PC-9 (cell line): ENCODE results near the gene EFTUD2. TPM values are rescaled to one million over a fixed set of nuclear protein-coding genes. Genes with fewer than 3 reads are reported as not detected.

Experiments
- BruUV-seq: library from RNA; stranded (reverse); fragments of 400-500 nt; replicated peaks from 2 replicates; lab custom pipeline; 2021; lab: Mats Ljungman, UMichigan
- CTCF ChIA-PET: fragments of 300-600 bp; sonication (Branson Sonifier 250); formaldehyde crosslinking; loops from one replicate; lab custom pipeline; 2022; ENCODE audit warnings: antibody characterized with exemption; lab: Charles Lee
- POLR2A ChIA-PET: fragments of 300-600 bp; sonication (Branson Sonifier 250); formaldehyde crosslinking; loops from one replicate; lab custom pipeline; 2022; ENCODE audit warnings: antibody characterized with exemption; ENCODE audit not compliant: unreplicated experiment; lab: Charles Lee
- DNase-seq, 2 experiments: peaks; one replicate each; pipeline versions ENCODE4 v3.0.0 to v3.0.0-alpha.2; 2015 to 2022; ENCODE audit warnings: mixed read lengths in 1 of 2
- H2AFZ ChIP-seq: fragments of 200-600 bp; sonication (generic); 2 replicates; pipeline ENCODE4 v1.8.1; 2017; ENCODE audit warnings: antibody characterized with exemption
- H3F3A ChIP-seq: fragments of 200-600 bp; sonication (generic); 2 replicates; pipeline ENCODE4 v1.8.1; 2017; ENCODE audit warnings: antibody characterized with exemption, mild to moderate bottlenecking, low read depth; ENCODE audit not compliant: insufficient read depth
- H3K27ac ChIP-seq: fragments of 200-600 bp; sonication (generic); 2 replicates; pipeline ENCODE4 v1.6.1; 2016; ENCODE audit warnings: mixed run types
- H3K27me3 ChIP-seq: fragments of 200-600 bp; sonication (generic); 2 replicates; pipeline ENCODE4 v1.6.1; 2016; ENCODE audit warnings: low read depth, mixed run types; ENCODE audit not compliant: insufficient read depth
- H3K36me3 ChIP-seq: fragments of 200-600 bp; sonication (generic); 2 replicates; pipeline ENCODE4 v1.6.1; 2016; ENCODE audit warnings: low read depth, mixed run types
- H3K4me1 ChIP-seq: fragments of 200-600 bp; sonication (generic); replicated peaks from 2 replicates; pipeline ENCODE4 v1.6.1; 2016; ENCODE audit warnings: mixed run types; ENCODE audit not compliant: insufficient read depth
- H3K4me2 ChIP-seq: fragments of 200-600 bp; sonication (generic); 2 replicates; pipeline ENCODE4 v1.6.1; 2017; ENCODE audit warnings: mixed run types
- H3K4me3 ChIP-seq: fragments of 200-600 bp; sonication (generic); 2 replicates; pipeline ENCODE4 v1.6.1; 2016; ENCODE audit warnings: mixed run types
- H3K79me2 ChIP-seq: fragments of 200-600 bp; sonication (generic); 2 replicates; pipeline ENCODE4 v1.6.1; 2017; ENCODE audit warnings: low read depth, mixed run types
- H3K9me2 ChIP-seq: fragments of 200-600 bp; sonication (generic); 2 replicates; pipeline ENCODE4 v1.8.1; 2017; ENCODE audit warnings: mild to moderate bottlenecking; ENCODE audit not compliant: insufficient read depth
- H3K9me3 ChIP-seq: fragments of 200-600 bp; sonication (generic); 2 replicates; pipeline ENCODE4 v1.8.1; 2016; ENCODE audit warnings: low read depth; ENCODE audit not compliant: insufficient read depth
- H4K20me1 ChIP-seq: fragments of 200-600 bp; sonication (generic); 2 replicates; pipeline ENCODE4 v1.8.1; 2017; ENCODE audit not compliant: insufficient read depth
- CTCF ChIP-seq: fragments of 200-600 bp; sonication (generic); conservative IDR thresholded peaks from 2 replicates; pipeline ENCODE4 v1.6.1; 2017; ENCODE audit warnings: mixed run types, antibody characterized with exemption, mild to moderate bottlenecking, moderate library complexity
- EZH2 ChIP-seq: fragments of 200-600 bp; sonication (generic); IDR thresholded peaks from 2 replicates; pipeline ENCODE4 v1.8.0; 2017; ENCODE audit warnings: antibody characterized with exemption, low read depth
- intact Hi-C: fragments of 100-400 bp; cut with micrococcal nuclease; formaldehyde crosslinking; loops from one replicate; pipeline ENCODE4 v1.10.0; 2022; ENCODE audit not compliant: unreplicated experiment
- total RNA-seq: library from RNA; stranded (reverse); gene quantifications from 2 replicates; pipeline ENCODE4 v1.2.3, GENCODE V29; 2021

Gene EFTUD2
- total RNA-seq, 1 experiment from 2014 or later = 126 TPM

GRCh38 chr17:44865231-44865660 is 34.0 kb downstream of the EFTUD2 start:
- intact Hi-C loops = loop anchor here (1.0 kb wide), 2 partner anchors 86 to 90 kb away; no protein-coding TSS in a partner anchor
- no TSS peak for BruUV-seq
- H3F3A ChIP-seq = peaks cover 11% of the 10 kb centered on the region; the same call in 1 of the 2 replicates
- H3K9me3 ChIP-seq = no peaks in the 10 kb centered on the region
- no peak overlapping the region for H3K27ac ChIP-seq
- ChIA-PET POLR2A (no interaction called here), CTCF (interaction anchor here (0.7 to 1.5 kb wide), 2 partner anchors 89 to 159 kb away, joined by 3 read pairs; no protein-coding TSS in a partner anchor)
- no peaks in the 10 kb centered on the region for H4K20me1 ChIP-seq
- peak; percentile 47 for DNase-seq
- H3K9me2 ChIP-seq = no peaks in the 10 kb centered on the region
- no peaks in the 10 kb centered on the region for H3K27me3 ChIP-seq
- peaks cover 26% of the 10 kb centered on the region for H3K36me3 ChIP-seq
- H3K4me2 ChIP-seq = no peak overlapping the region
- no peaks in the 10 kb centered on the region for H3K79me2 ChIP-seq
- no peaks in the 10 kb centered on the region for H3K4me1 ChIP-seq
- no peak overlapping the region for H2AFZ ChIP-seq
- TF ChIP-seq EZH2 (no peak), CTCF (peak; percentile 92)
- H3K4me3 ChIP-seq = no peak overlapping the region

- TF ChIP-seq EZH2 (no peak), CTCF (no peak)
Measured at GRCh38 chr17:44864831-44865230, 34.4 kb downstream of the EFTUD2 start.

GRCh38 chr17:44863061-44863918 is 36.0 kb downstream of the EFTUD2 start:
- Histone ChIP-seq H3K4me3 (no peak overlapping the region), H4K20me1 (no peaks in the 10 kb centered on the region), H3K79me2 (no peaks in the 10 kb centered on the region), H3F3A (peaks cover 11% of the 10 kb centered on the region; the same call in 1 of the 2 replicates), H3K27me3 (no peaks in the 10 kb centered on the region), H3K4me1 (no peaks in the 10 kb centered on the region), H3K4me2 (no peak overlapping the region), H3K9me3 (no peaks in the 10 kb centered on the region), H3K9me2 (no peaks in the 10 kb centered on the region), H2AFZ (no peak overlapping the region), H3K27ac (no peak overlapping the region), H3K36me3 (peaks cover 28% of the 10 kb centered on the region)
- TF ChIP-seq CTCF (no peak), EZH2 (no peak)
- ChIA-PET CTCF (no interaction called here), POLR2A (no interaction called here)
- DNase-seq = no peak
- no TSS peak for BruUV-seq
- intact Hi-C loops = no loop called here

More at GRCh38 chr17:44864831-44865230, 34.4 kb downstream of the EFTUD2 start:
- Histone ChIP-seq H3K9me2 (no peaks in the 10 kb centered on the region), H3K79me2 (no peaks in the 10 kb centered on the region), H2AFZ (no peak overlapping the region), H3K27me3 (no peaks in the 10 kb centered on the region), H3K36me3 (peaks cover 26% of the 10 kb centered on the region), H3K9me3 (no peaks in the 10 kb centered on the region), H3F3A (peaks cover 11% of the 10 kb centered on the region; the same call in 1 of the 2 replicates), H3K4me2 (no peak overlapping the region), H4K20me1 (no peaks in the 10 kb centered on the region), H3K27ac (no peak overlapping the region), H3K4me3 (no peak overlapping the region), H3K4me1 (no peaks in the 10 kb centered on the region)
- ChIA-PET CTCF (interaction anchor here (0.7 to 1.5 kb wide), 2 partner anchors 89 to 160 kb away, joined by 3 read pairs; no protein-coding TSS in a partner anchor), POLR2A (no interaction called here)
- no peak for DNase-seq
- intact Hi-C loops = loop anchor here (1.0 kb wide), 2 partner anchors 86 to 90 kb away; no protein-coding TSS in a partner anchor
- BruUV-seq = no TSS peak
